Psoas muscle (tissue), 8 donors: Measurements from ENCODE around the gene DHX30. TPM values are rescaled to one million over a fixed set of nuclear protein-coding genes. Genes with fewer than 3 reads are reported as not detected.

Experiments
- ATAC-seq, 4 donors: fragments of 200-7000 bp; cut with Tn5 transposase; one replicate each; pipeline ENCODE4 v1.9.1; 2020; ENCODE audit warnings: moderate library complexity in 3 of 4, mild to moderate bottlenecking in 2 of 4
- DNase-seq, 2 donors: peaks; one replicate each; pipeline ENCODE4 v3.0.0-alpha.2; 2020
- H3K27ac ChIP-seq: fragments of 200-600 bp; one replicate; pipeline ENCODE4 v1.8.0; 2022
- H3K27me3 ChIP-seq, 3 donors: fragments of 200-600 bp in 1 of 3; one replicate each; pipeline versions ENCODE4 v1.6.1 to v1.8.0; 2013 to 2022; ENCODE audit warnings: low read length in 2 of 3, mild to moderate bottlenecking in 2 of 3, moderate library complexity in 1 of 3; ENCODE audit not compliant: insufficient read depth in 3 of 3
- H3K36me3 ChIP-seq, 2 donors: fragments of 200-600 bp in 1 of 2; one replicate each; pipeline versions ENCODE4 v1.6.1 to v1.8.0; 2013 to 2022; ENCODE audit warnings: low read depth in 1 of 2, mild to moderate bottlenecking in 1 of 2, moderate library complexity in 1 of 2; ENCODE audit not compliant: insufficient read depth in 1 of 2
- H3K4me1 ChIP-seq: fragments of 200-600 bp; one replicate; pipeline ENCODE4 v1.8.0; 2022
- H3K4me3 ChIP-seq: fragments of 200-600 bp; one replicate; pipeline ENCODE4 v1.8.0; 2022; ENCODE audit warnings: mild to moderate bottlenecking
- H3K9me3 ChIP-seq: fragments of 200-600 bp; one replicate; pipeline ENCODE4 v1.8.0; 2022
- CTCF ChIP-seq: fragments of 200-600 bp; IDR thresholded peaks from one replicate; pipeline ENCODE4 v1.8.0; 2022; ENCODE audit warnings: antibody characterized with exemption
- WGBS, 3 donors: extraction: QIAGEN DNeasy Blood & Tissue Kit; methylation state at CpG; one replicate each; pipeline versions ENCODE4 v1.1.6 to v1.1.7; 2013; 5-methylcytosine and 5-hydroxymethylcytosine counted together
- intact Hi-C, 2 donors: fragments of 100-400 bp; cut with DNase I; formaldehyde crosslinking; loops; one replicate each; pipeline versions ENCODE4 v1.11.0 to v1.14.2; 2022
- polyA plus RNA-seq, 3 donors: library from polyadenylated mRNA; stranded (reverse); fragments of 200-250 nt; gene quantifications; one replicate each; pipeline ENCODE4 v1.2.3, GENCODE V29; 2013
- total RNA-seq, 4 donors: library from RNA; stranded (reverse); fragmentation: NEBNext Ultra II Directional in 2 of 4; extraction: Animal tissue kit (Norgen Biotek cat#: 25700) in 2 of 4; gene quantifications; one replicate each; pipeline versions ENCODE4 v1.2.1 to v1.2.4, GENCODE V29; 2021 to 2023
- donor health status: healthy with polysubstance abuse.
- donor health status: DM: no; HTN: no; CAD: no; lungs with moderate emphysema.
- donor health status: Bipolar disorder and iron deficiency.
- donor health status: healthy.
- donor health status: DM: yes; HTN: yes; CAD: no.
- donor health status: DM: no; HTN: no; CAD: no.
- donor health status: DM: no; HTN: no; CAD: no.
- donor health status: DM: yes; HTN: yes; CAD: no.

Gene DHX30
- total and polyA plus RNA-seq, 7 donors, result 40.6 to 62.3 (median 48.8) TPM

GRCh38 chr3:47892286-47893040 is 89.5 kb downstream of the DHX30 start:
- peaks cover 31% of the 10 kb centered on the region for H3K4me1 ChIP-seq
- H3K9me3 ChIP-seq, result no peaks in the 10 kb centered on the region
- no peak for DNase-seq
- TF ChIP-seq CTCF, result no peak
- no peak overlapping the region for H3K4me3 ChIP-seq
- intact Hi-C loops, result no loop called here
- WGBS, 3 donors, result 89 to 91% (median 90%) methylated on average over 15 of the region's 15 CpGs
- H3K36me3 ChIP-seq, result peaks cover 0 to 94% of the 10 kb centered on the region in 2 donors
- H3K27ac ChIP-seq, result no peak overlapping the region
- H3K27me3 ChIP-seq, result no peaks in the 10 kb centered on the region
- no peak for ATAC-seq

GRCh38 chr3:47895241-47895640 is 92.3 kb downstream of the DHX30 start:
- ATAC-seq (no peak), DNase-seq (no peak)
- Histone ChIP-seq H3K36me3 (peaks cover 0 to 97% of the 10 kb centered on the region in 2 donors), H3K27ac (peak overlapping the region; percentile 18), H3K4me3 (no peak overlapping the region), H3K27me3 (no peaks in the 10 kb centered on the region), H3K9me3 (no peaks in the 10 kb centered on the region), H3K4me1 (peaks cover 26% of the 10 kb centered on the region)
- TF ChIP-seq CTCF, result no peak
- intact Hi-C loops, result no loop called here
- WGBS, 3 donors, result 78 to 95% (median 93%) methylated on average over 3 of the region's 3 CpGs

DNA sequence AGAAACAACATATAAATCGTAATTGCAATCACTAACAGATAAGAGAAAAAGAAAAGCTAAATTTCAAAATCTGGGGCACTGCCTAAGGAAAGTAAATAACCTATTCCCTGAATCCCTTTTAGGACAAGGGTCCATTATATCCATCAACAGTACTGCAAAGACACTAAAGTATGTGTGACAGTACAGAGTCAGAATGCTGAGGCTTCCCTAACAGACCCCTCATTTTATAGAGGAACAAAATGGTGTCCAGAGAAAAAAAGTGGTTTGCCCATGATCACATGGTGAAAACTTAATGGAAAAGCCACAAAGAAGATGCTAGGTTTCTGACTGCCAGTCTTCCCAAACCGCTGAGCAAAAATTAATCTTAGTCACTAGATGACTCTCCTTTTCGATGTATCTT is 93.8 kb downstream of the DHX30 start:
- no peak for DNase-seq
- no peak for ATAC-seq
- 97% methylated on average over 3 of the region's 3 CpGs for WGBS, 3 donors
- peaks cover 13% of the 10 kb centered on the region for H3K4me1 ChIP-seq
- no peak for TF ChIP-seq CTCF
- H3K4me3 ChIP-seq, result no peak overlapping the region
- no peaks in the 10 kb centered on the region for H3K27me3 ChIP-seq
- no peak overlapping the region for H3K27ac ChIP-seq
- peaks cover 0 to 98% of the 10 kb centered on the region in 2 donors for H3K36me3 ChIP-seq
- H3K9me3 ChIP-seq, result no peaks in the 10 kb centered on the region
- intact Hi-C loops, result no loop called here

- no peak for ATAC-seq
- H3K9me3 ChIP-seq, result no peaks in the 10 kb centered on the region
- 87 to 91% (median 91%) methylated on average over 3 of the region's 3 CpGs for WGBS, 3 donors
- no peak overlapping the region for H3K27ac ChIP-seq
- TF ChIP-seq CTCF, result no peak
- peaks cover 0 to 99% of the 10 kb centered on the region in 2 donors for H3K36me3 ChIP-seq
- H3K27me3 ChIP-seq, result no peaks in the 10 kb centered on the region
- intact Hi-C loops, result no loop called here
- DNase-seq, result no peak
- no peak overlapping the region for H3K4me3 ChIP-seq
- H3K4me1 ChIP-seq, result peaks cover 5% of the 10 kb centered on the region
These were observed 95.0 kb downstream of the DHX30 start for GRCh38 chr3:47897954-47898353.
